NCI-H2171 treated with DMSO at 0.1 percent for 48 hours (cell line): ENCODE results near the gene SLC7A5.
"Not testable (repeated sequence)": the region's sequence is repeated elsewhere in the genome, so short reads cannot be mapped to it uniquely, and the experiment has no call there.

ENCODE experiments used
- DNase-seq: peaks from one replicate; lab custom pipeline; 2025; lab: John Stamatoyannopoulos, UW

The SLC7A5 gene

GRCh38 chr16:87887931-87888330 is 18.6 kb upstream of the SLC7A5 start:
- not testable (repeated sequence) for DNase-seq

- DNase-seq: not testable (repeated sequence)
Observed at GRCh38 chr16:87885371-87885967, 16.2 kb upstream of the SLC7A5 start.

- no peak for DNase-seq
Observed at GRCh38 chr16:87882436-87883019, 13.2 kb upstream of the SLC7A5 start.

GRCh38 chr16:87881324-87882200 is 12.3 kb upstream of the SLC7A5 start:
- peak; percentile 71 for DNase-seq

GRCh38 chr16:87880117-87880696 is 10.9 kb upstream of the SLC7A5 start:
- no peak for DNase-seq

- not testable (repeated sequence) for DNase-seq
Observed at GRCh38 chr16:87879411-87880013, 10.2 kb upstream of the SLC7A5 start.

GRCh38 chr16:87878704-87879103 is 9.4 kb upstream of the SLC7A5 start:
- DNase-seq: no peak

- no peak for DNase-seq
Observed at GRCh38 chr16:87877942-87878507, 8.7 kb upstream of the SLC7A5 start.

GRCh38 chr16:87874639-87875427 is 5.5 kb upstream of the SLC7A5 start:
- DNase-seq: no peak

GRCh38 chr16:87870418-87871291 is 1.3 kb upstream of the SLC7A5 start:
- not testable (repeated sequence) for DNase-seq

- not testable (repeated sequence) for DNase-seq
Observed at GRCh38 chr16:87869879-87870417, 641 bp upstream of the SLC7A5 start.

GRCh38 chr16:87868254-87869029 is 865 bp downstream of the SLC7A5 start:
- DNase-seq: peak; percentile 60

- DNase-seq: not testable (repeated sequence)
Observed at GRCh38 chr16:87865902-87866555, 3.3 kb downstream of the SLC7A5 start.

- DNase-seq: no peak
Observed at GRCh38 chr16:87864331-87864989, 4.8 kb downstream of the SLC7A5 start.

GRCh38 chr16:87863327-87863635 is 6.0 kb downstream of the SLC7A5 start:
- DNase-seq: peak; percentile 22

- DNase-seq: not testable (repeated sequence)
Observed at GRCh38 chr16:87862597-87863326, 6.5 kb downstream of the SLC7A5 start.
